Loucy (cell line): ENCODE data around the gene SAP30BP.

ENCODE experiments used
- H2AFZ ChIP-seq: fragments of 200-600 bp; sonication (generic); 2 replicates; pipeline ENCODE4 v1.6.0; 2016; ENCODE audit warnings: antibody characterized with exemption, mild to moderate bottlenecking, low read length, moderate library complexity
- H3F3A ChIP-seq: fragments of 200-600 bp; 2 replicates; pipeline ENCODE4 v1.6.0; 2016; ENCODE audit warnings: antibody characterized with exemption, low read depth, mild to moderate bottlenecking
- H3K27me3 ChIP-seq: fragments of 200-600 bp; sonication (generic); 2 replicates; pipeline ENCODE4 v1.6.1; 2014; ENCODE audit warnings: low read length, mild to moderate bottlenecking; ENCODE audit not compliant: insufficient read depth, poor library complexity, severe bottlenecking
- H3K36me3 ChIP-seq: fragments of 200-600 bp; sonication (generic); 2 replicates; pipeline ENCODE4 v1.6.1; 2016; ENCODE audit warnings: low read length; ENCODE audit not compliant: insufficient read depth
- H3K4me1 ChIP-seq: fragments of 200-600 bp; sonication (generic); 2 replicates; pipeline ENCODE4 v1.5.1; 2014; ENCODE audit warnings: low read length, mild to moderate bottlenecking; ENCODE audit not compliant: insufficient read depth, poor library complexity, severe bottlenecking
- H3K4me2 ChIP-seq: fragments of 200-600 bp; sonication (generic); 2 replicates; pipeline ENCODE4 v1.6.0; 2014; ENCODE audit warnings: antibody characterized with exemption, low read length, low read depth, mild to moderate bottlenecking; ENCODE audit not compliant: poor library complexity, severe bottlenecking
- H3K4me3 ChIP-seq: fragments of 200-600 bp; sonication (generic); 2 replicates; pipeline ENCODE4 v1.5.1; 2014; ENCODE audit warnings: low read length, mild to moderate bottlenecking, mixed read lengths; ENCODE audit not compliant: poor library complexity, severe bottlenecking
- H3K79me2 ChIP-seq: fragments of 200-600 bp; sonication (generic); 2 replicates; pipeline ENCODE4 v1.6.1; 2014; ENCODE audit warnings: low read length; ENCODE audit not compliant: insufficient read depth
- H3K9ac ChIP-seq: fragments of 200-600 bp; sonication (generic); 2 replicates; pipeline ENCODE4 v1.6.0; 2014; ENCODE audit warnings: mild to moderate bottlenecking, low read depth, low read length, moderate library complexity; ENCODE audit not compliant: poor library complexity, severe bottlenecking
- H3K9me2 ChIP-seq: fragments of 200-600 bp; sonication (generic); replicated peaks from 2 replicates; pipeline ENCODE4 v1.6.1; 2016; ENCODE audit warnings: low read depth, low read length, mixed read lengths
- H3K9me3 ChIP-seq: fragments of 200-600 bp; sonication (generic); 2 replicates; pipeline ENCODE4 v1.6.1; 2014; ENCODE audit warnings: mild to moderate bottlenecking, antibody characterized with exemption, low read length, low read depth; ENCODE audit not compliant: insufficient read depth
- H4K20me1 ChIP-seq: fragments of 200-600 bp; sonication (generic); 2 replicates; pipeline ENCODE4 v1.6.0; 2014; ENCODE audit warnings: antibody characterized with exemption, low read length, mild to moderate bottlenecking; ENCODE audit not compliant: insufficient read depth, poor library complexity, severe bottlenecking
- CTCF ChIP-seq: fragments of 200-600 bp; sonication (generic); conservative IDR thresholded peaks from 2 replicates; pipeline ENCODE4 v1.5.1; 2014; ENCODE audit warnings: mild to moderate bottlenecking, antibody characterized with exemption, low read length
- EZH2phosphoT487 ChIP-seq: fragments of 200-600 bp; IDR thresholded peaks from 2 replicates; pipeline ENCODE4 v1.6.1; 2018; ENCODE audit warnings: antibody characterized with exemption, mild to moderate bottlenecking, moderate library complexity, borderline replicate concordance

SAP30BP gene

GRCh38 chr17:75688209-75688825, 21.2 kb downstream of the SAP30BP start:
- Histone ChIP-seq H3K4me1 (peaks cover 52% of the 10 kb centered on the region), H3K79me2 (peaks cover 82% of the 10 kb centered on the region), H3K9me3 (no peaks in the 10 kb centered on the region), H3K36me3 (peaks cover 14% of the 10 kb centered on the region; the same call in 1 of the 2 replicates), H3K9me2 (no peaks in the 10 kb centered on the region), H4K20me1 (peaks cover 7% of the 10 kb centered on the region), H2AFZ (no peak overlapping the region), H3K9ac (peak overlapping the region; percentile 43), H3F3A (peaks cover 6% of the 10 kb centered on the region), H3K27me3 (no peaks in the 10 kb centered on the region), H3K4me2 (peak overlapping the region; percentile 64), H3K4me3 (no peak overlapping the region)
- TF ChIP-seq EZH2phosphoT487: no peak
- no peak for TF ChIP-seq CTCF

- Histone ChIP-seq H3K9me2 (no peaks in the 10 kb centered on the region), H3K4me2 (peak overlapping the region; percentile 64), H3K27me3 (no peaks in the 10 kb centered on the region), H3K79me2 (peaks cover 75% of the 10 kb centered on the region; the same call in 1 of the 2 replicates), H3K36me3 (peaks cover 25% of the 10 kb centered on the region; the same call in 1 of the 2 replicates), H2AFZ (no peak overlapping the region), H3K9me3 (no peaks in the 10 kb centered on the region), H3K9ac (peak overlapping the region; percentile 43), H4K20me1 (peaks cover 7% of the 10 kb centered on the region), H3F3A (peaks cover 6% of the 10 kb centered on the region), H3K4me1 (peaks cover 52% of the 10 kb centered on the region), H3K4me3 (peak overlapping the region; percentile 26)
- TF ChIP-seq CTCF (no peak), EZH2phosphoT487 (no peak)
Observed at GRCh38 chr17:75689441-75689873, 22.3 kb downstream of the SAP30BP start.

- Histone ChIP-seq H3K4me2 (peak overlapping the region; percentile 64), H3K4me3 (peak overlapping the region; percentile 43), H3K9me3 (no peaks in the 10 kb centered on the region), H3K27me3 (no peaks in the 10 kb centered on the region), H3K9me2 (no peaks in the 10 kb centered on the region), H3K36me3 (peaks cover 42% of the 10 kb centered on the region; the same call in 1 of the 2 replicates), H4K20me1 (peaks cover 7% of the 10 kb centered on the region), H2AFZ (no peak overlapping the region), H3K79me2 (peaks cover 57% of the 10 kb centered on the region; the same call in 1 of the 2 replicates), H3K4me1 (peaks cover 52% of the 10 kb centered on the region), H3F3A (peaks cover 6% of the 10 kb centered on the region), H3K9ac (peak overlapping the region; percentile 43)
- TF ChIP-seq EZH2phosphoT487: no peak
- no peak for TF ChIP-seq CTCF
Observed at GRCh38 chr17:75691371-75691791, 24.2 kb downstream of the SAP30BP start.
